Measurements from ENCODE around the gene FAM229B.

DNA sequence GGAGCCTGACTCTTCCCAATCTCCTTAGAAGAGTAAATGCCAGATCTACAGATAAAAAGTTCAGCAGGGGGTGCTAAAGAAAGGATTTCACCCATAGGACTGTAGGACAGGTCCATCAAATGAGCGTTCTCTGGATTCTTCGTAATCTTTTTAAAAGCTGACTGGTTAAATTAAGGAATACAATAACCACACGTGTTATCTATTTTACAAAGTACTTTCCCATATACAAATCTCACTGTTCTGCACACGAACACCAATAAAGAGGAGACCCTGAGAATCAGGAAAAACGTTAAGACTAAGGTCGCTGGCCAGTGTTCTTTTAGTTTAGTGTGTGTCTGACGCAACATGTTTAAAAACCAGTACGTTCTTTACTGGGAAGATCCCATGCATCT is 651 bp upstream of the FAM229B start:
- TF ChIP-seq CTCF (IDR thresholded peaks at IDR 0.05; ENCODE audit: insufficient read depth, low read length) (no peak), POLR2AphosphoS5 (IDR thresholded peaks at IDR 0.05; ENCODE audit: low read depth) (no peak), REST (IDR thresholded peaks at IDR 0.05; ENCODE audit: insufficient replicate concordance, low read depth) (no peak), SPI1 (IDR thresholded peaks at IDR 0.05; ENCODE audit: borderline replicate concordance, low read depth) (no peak)
